IPS DF 19.7 (cell line): ENCODE measurements around the gene PRSS56.

ENCODE experiments used
- DNase-seq: peaks from one replicate; pipeline ENCODE4 v3.0.0-alpha.2; 2013; ENCODE audit warnings: low read depth, low spot score

Gene PRSS56

DNA sequence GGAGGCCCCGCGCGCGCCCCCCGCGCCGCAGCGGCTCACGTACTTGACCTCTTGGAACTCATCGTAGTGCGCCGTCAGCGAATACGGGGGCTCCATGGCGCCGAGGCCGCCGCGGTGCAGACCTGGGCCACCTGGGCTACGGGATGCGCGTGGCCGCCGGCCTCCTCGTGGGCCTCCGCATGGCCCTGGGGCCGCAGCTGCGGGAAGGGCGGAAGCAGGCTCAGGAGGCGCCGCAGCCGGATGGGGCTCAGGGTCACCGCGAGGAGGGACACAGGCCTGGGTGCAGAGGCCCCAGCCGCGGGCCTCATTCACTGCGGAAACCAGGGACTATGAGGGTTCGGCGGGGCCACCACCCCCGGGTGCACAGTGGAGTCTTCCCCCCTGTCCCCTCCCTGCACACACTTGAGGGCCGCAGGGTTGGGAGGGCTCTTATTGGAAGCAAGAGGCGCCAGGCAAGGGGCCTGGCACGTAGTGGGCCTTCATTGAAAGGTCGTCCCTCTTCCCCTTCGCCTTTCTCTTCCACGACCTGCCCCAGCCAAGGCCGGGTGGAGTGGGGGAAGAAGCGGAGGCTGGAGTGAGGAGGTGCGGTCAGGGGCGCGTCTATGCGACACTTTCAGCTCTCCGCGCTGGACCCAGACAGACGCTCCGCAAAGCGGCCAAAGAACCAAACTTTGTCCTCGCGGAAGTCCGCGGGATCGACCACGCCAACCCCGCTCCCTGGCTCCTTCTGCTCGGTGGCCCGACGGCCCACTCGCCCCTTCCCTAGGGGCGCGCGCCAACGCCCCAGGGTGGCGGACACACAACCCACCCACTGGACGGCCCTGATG, 33.4 kb upstream of the PRSS56 start:
- no peak for DNase-seq

DNA sequence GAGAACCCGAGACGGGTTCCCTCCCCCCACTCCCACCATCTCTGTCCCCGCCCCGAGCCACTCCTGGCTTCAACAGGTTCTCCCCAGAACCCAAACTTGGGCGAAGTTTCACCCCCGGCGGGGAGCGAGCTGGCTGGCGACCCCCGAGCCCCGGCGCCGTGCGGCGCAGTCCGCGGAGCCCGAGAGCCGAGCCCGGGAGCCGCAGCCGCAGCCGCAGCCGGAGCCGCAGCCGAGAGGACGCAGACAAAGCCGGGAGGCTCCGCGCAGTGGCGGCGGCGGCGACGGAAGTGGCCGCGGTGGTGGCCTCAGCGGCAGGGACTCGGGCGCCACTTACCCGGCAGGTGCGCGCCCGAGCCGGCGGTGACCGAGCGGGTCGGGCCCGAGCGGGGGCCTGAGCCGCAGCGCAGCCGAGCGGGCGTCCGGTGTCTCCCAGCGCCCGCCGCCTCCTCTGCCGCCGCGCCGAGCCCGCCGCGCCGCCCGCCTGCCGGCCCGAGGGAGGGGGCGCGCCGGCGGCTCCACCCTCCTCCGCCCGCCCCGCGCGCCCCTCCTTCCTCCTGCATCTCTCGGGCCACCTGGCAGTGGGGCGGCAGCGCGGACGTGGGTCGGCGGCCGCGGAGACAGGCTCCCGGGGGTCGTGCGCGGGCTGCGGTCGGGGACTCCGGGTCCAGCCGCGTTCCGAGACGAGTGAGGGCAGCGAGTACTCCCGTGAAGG, 32.6 kb upstream of the PRSS56 start, which contains the start of gene ECEL1:
TSS of gene ECEL1 (minus strand) at position 450 of the 712 bp plus-strand sequence. CDS start 1,181 bp downstream, outside the sequence.
- DNase-seq = no peak

DNA sequence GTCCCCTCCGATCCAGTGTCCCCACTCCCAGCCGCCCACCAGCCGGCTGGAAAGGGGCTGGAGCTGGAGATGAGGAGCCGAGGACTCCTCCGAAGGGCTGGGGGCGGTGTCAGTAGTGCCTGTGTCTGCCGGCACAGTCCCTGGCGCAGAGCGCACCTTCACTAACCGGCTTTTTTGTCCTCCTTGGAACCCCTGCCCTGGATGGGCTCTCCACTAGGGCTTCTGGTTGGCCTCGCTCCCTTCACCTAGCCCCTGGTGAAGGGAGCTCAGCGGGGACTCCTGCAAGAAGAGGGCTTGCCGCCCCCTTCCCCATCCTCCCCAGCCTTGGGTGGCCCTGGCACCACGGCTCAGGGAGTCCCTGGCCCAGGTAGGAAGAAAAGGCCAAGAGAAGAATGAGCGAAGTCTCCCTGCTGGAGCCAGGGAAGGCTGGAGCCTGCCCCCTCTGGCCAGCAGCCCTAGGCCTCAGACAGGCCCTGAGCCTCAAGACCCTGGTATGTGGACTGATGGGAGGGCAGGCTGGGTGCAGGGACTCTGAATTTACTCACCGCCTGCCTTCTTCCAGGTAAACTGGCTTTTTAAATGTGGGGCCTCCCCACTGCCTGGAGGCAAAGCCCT, 32.0 kb upstream of the PRSS56 start:
- no peak for DNase-seq

DNA sequence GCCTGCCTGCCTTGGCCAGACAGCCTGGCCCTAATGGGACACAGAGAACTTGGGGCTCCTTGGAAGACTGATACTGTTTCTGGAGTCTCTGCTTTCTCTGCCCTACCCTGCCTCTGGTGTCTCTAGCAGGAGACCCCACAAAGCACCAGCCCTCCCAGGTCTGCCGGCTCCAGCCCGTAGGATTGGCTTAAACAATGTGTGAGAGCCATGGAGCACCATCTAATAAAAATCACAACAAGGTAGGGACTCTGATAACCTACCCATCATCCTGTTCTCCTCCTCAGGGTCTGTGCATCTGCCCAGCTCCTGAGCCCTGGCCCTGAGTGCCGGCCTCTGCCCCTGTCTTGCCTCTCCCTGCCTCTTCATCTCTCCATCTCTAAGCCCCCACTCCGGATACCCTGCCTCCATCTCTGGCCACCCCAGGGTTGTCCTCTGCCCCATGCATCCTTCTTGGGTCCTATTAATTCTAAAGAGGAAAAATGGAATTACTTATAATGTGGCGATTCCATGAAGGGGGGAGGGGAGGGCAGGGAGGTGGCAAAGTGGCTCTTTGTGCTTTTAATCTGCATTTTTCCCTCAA, 31.4 kb upstream of the PRSS56 start:
- no peak for DNase-seq

DNA sequence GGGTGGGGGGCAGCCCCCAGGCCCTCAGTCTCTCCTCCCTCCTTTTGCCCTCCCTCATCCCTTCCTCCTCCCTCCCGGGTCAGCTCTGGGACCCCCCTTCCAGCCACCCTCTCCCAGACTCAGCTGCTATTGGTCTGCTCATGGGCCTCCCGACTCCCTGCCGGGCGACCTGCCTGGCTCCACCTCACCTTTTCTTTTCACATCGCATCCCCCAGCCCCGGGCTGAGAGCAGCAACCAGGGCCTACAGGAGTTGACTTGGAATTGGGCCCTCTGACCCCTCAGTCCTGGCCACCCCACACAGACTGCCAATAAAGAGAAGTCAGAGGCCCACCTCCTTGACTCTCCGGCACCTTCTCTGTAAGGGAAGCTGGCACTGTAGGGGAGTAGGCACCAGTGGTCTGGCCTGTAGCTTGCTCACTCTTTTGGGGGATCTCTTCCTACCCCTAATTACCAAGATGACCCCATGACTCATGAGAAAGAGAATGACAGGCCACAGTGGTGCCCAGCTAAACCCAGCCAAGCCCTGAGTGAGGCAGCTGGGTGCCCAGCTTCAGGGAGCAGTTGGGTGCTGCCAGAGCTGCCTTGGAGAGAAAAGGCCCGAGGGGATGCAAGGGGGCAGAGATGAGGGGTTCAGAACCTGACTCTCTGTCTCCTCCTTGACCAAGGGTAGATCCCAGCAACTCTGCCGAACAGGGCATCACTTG, 30.5 kb upstream of the PRSS56 start:
- DNase-seq = no peak

DNA sequence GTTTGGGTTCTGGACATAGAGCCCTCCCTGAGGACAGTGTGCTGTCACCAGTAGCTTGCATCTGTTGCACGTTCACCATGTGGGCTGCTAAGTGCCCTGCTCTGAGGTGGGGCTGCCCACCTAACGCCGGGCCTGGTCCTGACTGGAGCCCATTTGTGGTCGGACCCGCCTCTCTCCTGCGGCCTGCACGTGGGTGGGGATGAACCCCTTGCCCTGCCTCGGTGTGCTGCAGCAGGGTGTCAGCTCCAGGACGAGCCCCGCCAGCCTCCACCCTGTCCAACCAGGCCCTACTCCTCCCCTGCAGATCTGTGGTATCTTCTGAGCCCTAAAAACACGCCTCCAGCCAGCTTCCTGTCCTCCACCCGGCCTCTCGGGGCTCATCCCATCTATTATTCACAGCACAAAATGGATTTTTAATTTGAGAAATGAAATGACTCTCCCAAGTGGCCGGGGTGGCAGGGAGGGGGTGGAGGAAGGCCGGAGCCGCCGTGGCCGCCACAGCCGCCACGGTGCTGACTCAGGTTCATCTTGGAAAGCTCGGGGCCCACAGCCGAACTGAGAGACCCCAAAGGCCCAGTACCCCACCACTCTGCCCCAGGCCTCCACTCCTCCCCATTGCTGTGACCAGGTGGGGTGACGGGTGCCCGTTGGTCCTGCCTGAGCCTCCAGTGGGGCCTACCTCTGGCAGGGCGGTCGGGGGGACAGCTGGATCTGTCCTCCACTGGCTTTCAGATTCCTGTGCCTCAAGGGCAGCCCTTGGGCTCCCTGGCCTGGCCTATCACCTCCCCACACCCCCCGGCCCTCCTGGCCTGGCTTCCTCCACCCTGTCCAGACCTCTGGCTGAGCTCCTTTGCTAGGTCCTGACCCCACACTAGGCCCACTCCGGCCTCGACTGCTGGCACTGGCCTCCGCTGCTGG, 29.7 kb upstream of the PRSS56 start:
- DNase-seq = no peak

GRCh38 chr2:232491139-232491780, 28.9 kb upstream of the PRSS56 start:
- DNase-seq = no peak

- DNase-seq = no peak
Observed at GRCh38 chr2:232492236-232492848, 27.8 kb upstream of the PRSS56 start.

DNA sequence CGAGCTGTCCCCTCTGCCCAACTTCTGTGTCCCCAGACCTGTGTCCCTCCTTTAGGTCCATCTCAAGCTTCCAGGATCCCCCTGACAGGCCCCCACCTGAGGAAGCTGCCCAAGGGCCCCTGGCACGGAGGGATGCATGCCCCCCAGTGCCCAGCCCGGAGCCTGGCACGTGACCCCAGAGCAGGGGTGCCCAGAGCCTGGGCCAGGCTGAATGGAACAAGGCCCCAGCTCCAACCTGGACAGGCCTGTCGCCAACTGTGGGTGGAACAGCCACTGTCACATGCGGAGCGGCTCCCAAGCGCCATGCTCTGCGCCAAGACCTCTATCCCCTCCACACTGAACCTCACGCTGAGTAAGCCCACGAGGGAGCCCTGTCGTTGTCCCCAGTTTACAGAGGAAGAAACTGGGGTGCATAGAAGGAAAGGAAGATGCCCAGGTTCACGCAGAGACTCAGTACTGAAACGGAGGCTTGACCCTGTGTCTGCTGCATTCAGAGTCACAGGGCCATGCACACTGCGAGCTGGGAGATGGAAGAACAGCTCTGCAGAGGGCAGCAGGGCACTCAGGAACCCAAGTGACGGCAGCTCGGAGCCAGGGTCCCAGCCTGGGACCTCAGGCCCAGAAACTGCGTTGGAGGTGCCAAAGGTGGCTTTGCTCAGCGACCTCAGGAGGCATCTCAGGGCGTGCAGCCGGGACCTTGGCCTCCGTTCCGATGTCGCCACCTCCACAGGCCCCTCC, 27.1 kb upstream of the PRSS56 start:
- no peak for DNase-seq

GRCh38 chr2:232493701-232494474, 26.3 kb upstream of the PRSS56 start:
- no peak for DNase-seq

DNA sequence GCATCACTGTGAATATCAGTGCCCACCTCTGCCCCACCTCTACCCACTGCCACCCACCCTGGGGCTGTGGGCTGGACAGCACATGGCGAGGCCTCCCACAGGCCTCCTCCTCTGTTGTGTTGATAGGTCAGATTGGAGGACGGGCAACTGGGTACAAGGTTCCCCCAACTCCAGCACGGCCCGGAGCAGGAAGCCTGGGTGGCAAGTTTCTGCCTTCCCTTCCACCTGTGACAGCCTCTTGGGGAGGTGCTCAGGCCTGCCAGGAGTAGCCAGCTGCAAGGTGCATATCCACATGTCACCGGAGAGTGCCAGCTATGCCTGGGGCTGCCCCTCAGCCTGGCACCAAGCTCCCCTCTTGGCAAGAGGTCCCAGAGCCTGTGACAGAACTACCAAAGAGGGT, 25.6 kb upstream of the PRSS56 start:
- DNase-seq = no peak

- DNase-seq = no peak
Observed at GRCh38 chr2:232495292-232495691, 24.9 kb upstream of the PRSS56 start.

DNA sequence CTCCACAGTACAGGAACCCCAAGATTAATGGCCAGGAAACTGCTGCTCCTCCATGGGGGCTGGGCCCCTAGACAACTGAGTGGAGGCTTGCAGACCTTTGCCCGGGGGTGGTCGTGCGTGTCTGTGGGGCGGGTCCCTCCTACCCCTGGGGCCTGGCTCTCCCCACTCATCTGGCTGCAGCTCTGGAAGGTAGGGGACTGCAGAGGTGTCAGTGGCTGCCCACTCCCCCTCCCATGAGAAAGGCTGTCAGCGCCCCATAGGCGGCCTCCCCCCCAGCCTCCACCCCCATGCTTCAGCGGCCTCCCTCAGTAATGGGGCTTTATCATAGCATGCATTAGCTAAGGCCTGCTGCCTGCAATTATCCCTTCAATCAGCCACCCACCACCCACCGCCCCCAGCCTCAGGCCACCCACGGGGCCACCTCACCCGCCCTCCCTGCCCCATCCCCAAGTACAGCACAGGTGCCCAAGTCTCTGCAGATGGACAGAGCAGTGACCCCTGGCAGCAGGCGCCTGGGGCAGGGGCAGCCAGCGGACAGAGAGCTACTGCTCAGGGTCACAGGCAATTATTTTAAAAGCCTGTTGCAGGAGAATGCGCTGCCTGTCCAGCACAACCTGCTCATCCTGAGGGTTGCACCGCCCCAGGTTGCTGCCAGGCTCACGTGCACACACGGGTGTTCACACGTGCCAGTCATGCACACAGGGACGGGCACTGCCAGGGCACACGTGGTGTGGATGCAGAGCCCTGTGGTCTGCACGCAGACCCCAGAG, 23.5 kb upstream of the PRSS56 start:
- DNase-seq = no peak

DNA sequence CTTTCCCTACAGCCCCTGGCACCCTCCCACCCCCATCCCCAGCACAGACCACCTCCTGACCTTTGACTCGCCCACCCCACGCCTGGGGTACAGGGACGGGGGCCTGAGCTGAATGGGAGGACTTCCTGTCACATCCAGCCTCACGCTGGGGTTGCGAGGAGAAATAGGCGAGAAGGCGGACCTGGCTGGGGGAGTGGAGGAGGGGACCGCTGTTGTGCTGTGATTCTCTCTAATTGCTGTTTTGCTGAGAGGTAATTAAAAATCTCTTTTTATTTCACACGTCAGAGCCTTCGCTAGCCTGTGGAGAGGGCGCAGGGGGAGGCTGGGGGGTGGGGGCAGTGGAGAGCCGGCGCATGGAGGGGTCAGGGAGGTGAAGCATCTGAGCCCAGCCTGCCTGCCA, 22.8 kb upstream of the PRSS56 start:
- no peak for DNase-seq

- no peak for DNase-seq
Observed at GRCh38 chr2:232498452-232498851, 21.7 kb upstream of the PRSS56 start.

GRCh38 chr2:232501331-232501771, 18.8 kb upstream of the PRSS56 start:
- DNase-seq = no peak

DNA sequence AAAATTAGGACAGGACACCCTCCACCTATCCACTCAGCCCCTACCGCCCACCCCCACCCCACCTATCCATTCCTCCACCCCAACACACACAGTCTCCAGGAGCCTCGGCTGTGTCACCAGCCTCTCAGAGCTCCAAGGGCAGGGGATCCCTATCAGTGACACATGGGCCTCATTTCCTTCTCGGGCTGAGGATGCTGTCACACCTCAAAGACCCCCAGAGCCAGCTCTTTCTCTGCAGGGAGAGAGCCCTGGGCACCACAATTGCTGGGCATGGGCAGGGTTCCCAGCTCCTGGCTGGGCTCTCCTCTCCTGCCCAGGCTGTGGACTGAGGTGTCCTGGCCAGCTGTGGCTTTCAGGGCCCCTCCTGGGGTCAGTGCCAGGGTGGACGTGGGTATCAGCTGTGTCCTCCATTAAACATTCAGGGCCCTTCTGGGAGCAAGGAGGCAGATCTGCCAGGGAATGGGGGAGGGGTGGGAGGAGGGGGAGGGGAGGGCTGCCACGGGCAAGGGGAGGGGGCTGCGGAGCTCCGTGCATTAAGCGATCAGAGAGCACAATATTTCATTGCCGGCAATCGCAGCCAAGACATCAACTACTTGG, 18.3 kb upstream of the PRSS56 start:
- DNase-seq = no peak
